ENCODE measurements around the gene PLEKHN1. TPM values are rescaled to one million over a fixed set of nuclear protein-coding genes. Genes with fewer than 3 reads are reported as not detected.

The PLEKHN1 gene
- total RNA-seq, 1 donor from 2014 or later: 1.1 TPM

DNA sequence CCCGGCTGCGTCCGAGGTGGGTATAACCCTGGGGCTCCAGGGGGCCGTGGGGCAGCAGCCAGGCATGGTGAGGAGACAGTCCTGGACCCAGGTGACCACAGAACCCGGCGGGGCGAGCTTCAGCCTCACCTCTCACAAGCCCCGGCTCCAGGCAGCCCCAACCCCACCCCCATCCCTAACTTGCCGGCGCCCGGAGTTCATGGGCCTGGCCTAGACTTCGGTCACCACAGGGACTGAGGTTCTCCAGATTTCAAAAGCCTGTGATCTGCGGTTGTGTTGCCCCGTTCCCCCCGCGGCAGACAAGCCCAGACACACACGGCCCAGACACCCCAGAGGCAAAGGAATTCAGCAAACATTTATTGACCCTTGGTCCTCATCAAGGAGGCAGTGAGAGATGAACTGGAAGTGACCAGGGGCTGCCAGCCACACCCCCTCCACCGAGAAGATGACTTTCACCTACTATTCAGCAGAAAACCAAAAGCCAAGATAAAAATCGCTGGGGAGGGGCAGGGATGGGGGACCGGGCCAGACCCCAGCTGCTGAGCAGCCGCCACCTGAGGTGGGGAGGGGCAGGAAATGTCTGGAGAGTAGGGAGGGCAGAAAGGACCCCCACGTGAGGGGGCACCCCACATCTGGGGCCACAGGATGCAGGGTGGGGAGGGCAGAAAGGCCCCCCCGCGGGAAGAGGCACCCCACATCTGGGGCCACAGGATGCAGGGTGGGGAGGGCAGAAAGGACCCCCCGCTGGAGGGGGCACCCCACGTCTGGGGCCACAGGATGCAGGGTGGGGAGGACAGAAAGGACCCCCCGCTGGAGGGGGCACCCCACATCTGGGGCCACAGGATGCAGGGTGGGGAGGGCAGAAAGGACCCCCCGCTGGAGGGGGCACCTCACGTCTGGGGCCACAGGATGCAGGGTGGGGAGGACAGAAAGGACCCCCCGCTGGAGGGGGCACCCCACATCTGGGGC, 29.7 kb downstream of the PLEKHN1 start:
- Mint-ChIP-seq H3K27ac (no peak overlapping the region), H3K4me3 (ENCODE audit: low read depth) (peak overlapping the region; percentile 46), H3K36me3 (ENCODE audit: insufficient read depth) (peaks cover 4% of the 10 kb centered on the region), H3K4me1 (ENCODE audit: low read depth) (peaks cover 4% of the 10 kb centered on the region), H3K9me3 (ENCODE audit: low read depth) (peaks cover 8% of the 10 kb centered on the region), H3K27me3 (peaks cover 24% of the 10 kb centered on the region)
- DNase-seq (ENCODE audit: low spot score, unreplicated experiment): peak; percentile 14
- TF ChIP-seq, protein P1, sequence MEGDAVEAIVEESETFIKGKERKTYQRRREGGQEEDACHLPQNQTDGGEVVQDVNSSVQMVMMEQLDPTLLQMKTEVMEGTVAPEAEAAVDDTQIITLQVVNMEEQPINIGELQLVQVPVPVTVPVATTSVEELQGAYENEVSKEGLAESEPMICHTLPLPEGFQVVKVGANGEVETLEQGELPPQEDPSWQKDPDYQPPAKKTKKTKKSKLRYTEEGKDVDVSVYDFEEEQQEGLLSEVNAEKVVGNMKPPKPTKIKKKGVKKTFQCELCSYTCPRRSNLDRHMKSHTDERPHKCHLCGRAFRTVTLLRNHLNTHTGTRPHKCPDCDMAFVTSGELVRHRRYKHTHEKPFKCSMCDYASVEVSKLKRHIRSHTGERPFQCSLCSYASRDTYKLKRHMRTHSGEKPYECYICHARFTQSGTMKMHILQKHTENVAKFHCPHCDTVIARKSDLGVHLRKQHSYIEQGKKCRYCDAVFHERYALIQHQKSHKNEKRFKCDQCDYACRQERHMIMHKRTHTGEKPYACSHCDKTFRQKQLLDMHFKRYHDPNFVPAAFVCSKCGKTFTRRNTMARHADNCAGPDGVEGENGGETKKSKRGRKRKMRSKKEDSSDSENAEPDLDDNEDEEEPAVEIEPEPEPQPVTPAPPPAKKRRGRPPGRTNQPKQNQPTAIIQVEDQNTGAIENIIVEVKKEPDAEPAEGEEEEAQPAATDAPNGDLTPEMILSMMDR (IDR thresholded peaks at IDR 0.05; ENCODE audit: unreplicated experiment): no peak

DNA sequence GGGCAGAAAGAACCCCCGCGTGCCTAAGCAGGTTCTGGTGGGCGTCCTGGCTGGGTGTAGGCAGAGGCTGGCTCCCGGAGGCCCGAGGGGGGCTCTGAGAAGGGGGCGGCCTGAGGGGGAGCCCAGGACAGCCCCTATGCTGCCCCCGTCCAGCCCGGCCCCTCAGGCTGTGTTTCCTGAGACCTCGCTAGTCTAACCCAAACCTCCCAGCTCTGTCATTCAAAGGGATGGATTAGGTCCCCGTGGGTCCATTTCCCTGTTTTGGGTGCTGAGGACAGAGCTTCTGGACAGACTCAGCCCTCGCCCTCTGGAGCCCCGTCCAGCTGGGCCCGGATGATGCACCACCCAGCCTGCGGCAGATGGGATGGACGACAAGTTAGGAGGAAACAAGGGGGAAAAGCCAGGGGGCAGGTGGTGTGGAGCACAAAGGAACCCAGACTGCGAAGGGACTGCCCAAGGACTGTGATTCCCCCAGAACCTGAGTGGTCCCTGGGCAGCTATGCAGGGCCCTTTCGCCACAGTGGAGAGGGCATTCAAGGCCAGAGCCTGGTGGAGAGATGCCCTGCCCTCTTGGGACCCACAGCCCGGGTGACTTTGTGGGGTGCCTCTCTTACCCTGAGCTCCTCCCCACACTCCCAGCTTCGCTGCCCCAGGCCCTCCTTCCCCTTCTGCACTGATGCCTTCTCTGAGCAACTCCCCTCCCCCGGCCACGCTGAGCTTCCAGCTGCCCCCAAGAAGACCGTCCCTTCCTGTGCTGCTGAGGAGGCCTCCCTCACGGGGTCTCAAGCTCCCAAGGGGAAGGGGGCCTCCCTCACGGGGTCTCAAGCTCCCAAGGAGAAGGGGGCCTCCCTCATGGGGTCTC, 30.8 kb downstream of the PLEKHN1 start:
- peak; percentile 9 for DNase-seq (ENCODE audit: low spot score, unreplicated experiment)
- TF ChIP-seq, protein P1 (IDR thresholded peaks at IDR 0.05; ENCODE audit: unreplicated experiment): no peak
- Mint-ChIP-seq H3K36me3 (ENCODE audit: insufficient read depth) (peaks cover 4% of the 10 kb centered on the region), H3K4me3 (ENCODE audit: low read depth) (peak overlapping the region; percentile 60), H3K27ac (no peak overlapping the region), H3K27me3 (peaks cover 19% of the 10 kb centered on the region), H3K9me3 (ENCODE audit: low read depth) (peaks cover 5% of the 10 kb centered on the region), H3K4me1 (ENCODE audit: low read depth) (peaks cover 4% of the 10 kb centered on the region)

DNA sequence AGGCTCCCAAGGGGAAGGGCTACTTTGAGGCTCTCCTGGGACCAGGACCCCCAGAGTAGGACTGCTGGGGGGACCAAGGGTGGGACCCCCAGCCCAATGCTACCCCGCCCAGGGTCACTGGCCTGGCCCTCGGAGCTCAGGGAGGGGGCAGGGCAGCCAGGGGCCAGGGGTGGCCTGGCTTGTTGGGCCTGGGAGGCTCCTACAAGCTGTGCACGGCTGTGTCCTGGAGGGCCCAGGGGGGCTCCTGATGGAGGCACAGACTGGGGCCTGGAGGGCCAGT, 31.4 kb downstream of the PLEKHN1 start:
- peak overlapping the region; percentile 14 for H3K4me3 Mint-ChIP-seq (ENCODE audit: low read depth)
- H3K36me3 Mint-ChIP-seq (ENCODE audit: insufficient read depth): peaks cover under 1% of the 10 kb centered on the region
- peaks cover 4% of the 10 kb centered on the region for H3K4me1 Mint-ChIP-seq (ENCODE audit: low read depth)
- TF ChIP-seq, protein P1 (IDR thresholded peaks at IDR 0.05; ENCODE audit: unreplicated experiment): no peak
- H3K9me3 Mint-ChIP-seq (ENCODE audit: low read depth): peaks cover 2% of the 10 kb centered on the region
- peaks cover 16% of the 10 kb centered on the region for H3K27me3 Mint-ChIP-seq
- no peak overlapping the region for H3K27ac Mint-ChIP-seq
- DNase-seq (ENCODE audit: low spot score, unreplicated experiment): no peak

DNA sequence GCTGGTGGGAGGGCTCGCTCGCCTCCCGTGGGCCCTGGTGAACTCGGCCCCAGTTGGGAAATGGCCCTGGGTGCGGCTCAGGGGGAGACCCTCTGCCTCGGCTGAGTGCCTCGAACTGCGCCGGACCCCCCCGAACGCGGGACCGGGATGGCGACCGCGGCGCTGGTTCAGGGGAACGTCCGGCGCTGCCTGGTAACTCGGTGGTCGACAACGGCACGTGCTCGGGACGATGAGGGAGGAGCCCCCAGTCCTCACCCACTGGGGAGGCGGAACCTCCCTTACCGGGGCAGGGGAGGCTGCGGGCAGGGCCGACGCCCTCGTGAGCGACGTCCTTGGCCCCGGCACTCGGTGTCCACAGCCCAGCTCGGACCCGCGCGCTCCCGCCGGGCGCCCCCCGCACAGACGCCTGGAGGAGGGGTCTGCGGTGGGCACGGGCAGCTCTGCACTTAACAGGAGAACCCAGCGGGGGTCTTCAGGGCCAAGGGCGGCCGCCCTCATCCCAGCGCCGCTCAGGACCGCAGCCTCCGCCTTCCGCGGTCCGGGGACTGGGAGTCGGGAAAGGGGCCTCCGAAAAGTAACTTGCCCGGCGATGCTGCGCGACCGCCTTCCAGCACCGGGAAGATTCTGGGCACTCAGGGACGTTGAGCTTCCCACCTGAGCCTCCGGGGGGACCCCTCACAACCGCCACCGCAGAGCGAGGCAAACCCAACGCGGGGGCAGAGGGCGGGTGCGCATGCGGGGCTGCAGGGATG, 31.9 kb downstream of the PLEKHN1 start:
- TF ChIP-seq, protein P1 (IDR thresholded peaks at IDR 0.05; ENCODE audit: unreplicated experiment): no peak
- H3K4me1 Mint-ChIP-seq (ENCODE audit: low read depth): peaks cover 4% of the 10 kb centered on the region
- peak overlapping the region; percentile 66 for H3K4me3 Mint-ChIP-seq (ENCODE audit: low read depth)
- H3K9me3 Mint-ChIP-seq (ENCODE audit: low read depth): no peaks in the 10 kb centered on the region
- peak; percentile 44 for DNase-seq (ENCODE audit: low spot score, unreplicated experiment)
- H3K27me3 Mint-ChIP-seq: peaks cover 15% of the 10 kb centered on the region
- H3K36me3 Mint-ChIP-seq (ENCODE audit: insufficient read depth): no peaks in the 10 kb centered on the region
- peak overlapping the region; percentile 24 for H3K27ac Mint-ChIP-seq

DNA sequence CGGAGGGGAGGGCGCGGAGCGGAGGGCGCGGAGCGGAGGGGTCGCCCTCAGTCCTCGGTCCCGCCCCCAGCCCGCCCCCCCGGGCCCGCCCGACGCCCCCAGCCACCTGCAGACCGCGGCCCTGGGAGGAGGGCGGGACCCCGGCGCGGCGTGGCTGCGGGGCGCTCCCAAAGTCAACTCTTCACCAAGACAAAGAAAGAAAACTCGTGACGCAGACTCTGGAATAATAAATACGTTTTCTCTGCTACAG, 32.4 kb downstream of the PLEKHN1 start:
- H3K4me1 Mint-ChIP-seq (ENCODE audit: low read depth): peaks cover 4% of the 10 kb centered on the region
- no peak overlapping the region for H3K27ac Mint-ChIP-seq
- peak overlapping the region; percentile 66 for H3K4me3 Mint-ChIP-seq (ENCODE audit: low read depth)
- H3K27me3 Mint-ChIP-seq: peaks cover 15% of the 10 kb centered on the region
- no peaks in the 10 kb centered on the region for H3K9me3 Mint-ChIP-seq (ENCODE audit: low read depth)
- no peak for DNase-seq (ENCODE audit: low spot score, unreplicated experiment)
- no peaks in the 10 kb centered on the region for H3K36me3 Mint-ChIP-seq (ENCODE audit: insufficient read depth)
- TF ChIP-seq, protein P1 (IDR thresholded peaks at IDR 0.05; ENCODE audit: unreplicated experiment): no peak
